GM23248 (cell line): ENCODE data around the gene TARS3.

Experiments
- EZH2 ChIP-seq: fragments of 200-600 bp; sonication (generic); IDR thresholded peaks from 2 replicates; pipeline ENCODE4 v1.6.1; 2018; ENCODE audit warnings: antibody characterized with exemption, mild to moderate bottlenecking; ENCODE audit not compliant: insufficient read depth, poor library complexity, severe bottlenecking
- EZH2phosphoT487 ChIP-seq: fragments of 200-600 bp; sonication (generic); IDR thresholded peaks from 2 replicates; pipeline ENCODE4 v1.6.1; 2018; ENCODE audit warnings: antibody characterized with exemption, moderate library complexity, mild to moderate bottlenecking, low read depth; ENCODE audit not compliant: insufficient read depth

- TF ChIP-seq EZH2phosphoT487 (no peak), EZH2 (no peak)
Observed at GRCh38 chr15:101692801-101693598, 31.3 kb downstream of the TARS3 start.
